Glutamatergic neuron (in vitro differentiated cells): Measurements from ENCODE around the gene WDR27. TPM values are rescaled to one million over a fixed set of nuclear protein-coding genes. Genes with fewer than 3 reads are reported as not detected.

ENCODE experiments used
- DNase-seq: peaks from one replicate; pipeline ENCODE4 v3.0.0; 2022
- H3K27ac Mint-ChIP-seq: one replicate; pipeline ENCODE4 v1.8.0; 2020; ENCODE audit warnings: mild to moderate bottlenecking, mixed read lengths, inconsistent platforms; ENCODE audit not compliant: unreplicated experiment
- H3K27me3 Mint-ChIP-seq: one replicate; pipeline ENCODE4 v1.8.0; 2020; ENCODE audit warnings: mild to moderate bottlenecking, moderate library complexity, mixed read lengths, inconsistent platforms; ENCODE audit not compliant: unreplicated experiment
- H3K36me3 Mint-ChIP-seq: one replicate; pipeline ENCODE4 v1.8.0; 2020; ENCODE audit warnings: mild to moderate bottlenecking, mixed read lengths, inconsistent platforms; ENCODE audit not compliant: unreplicated experiment
- H3K4me1 Mint-ChIP-seq: one replicate; pipeline ENCODE4 v1.8.0; 2020; ENCODE audit warnings: mild to moderate bottlenecking, low read depth, mixed read lengths, inconsistent platforms; ENCODE audit not compliant: unreplicated experiment
- H3K4me3 Mint-ChIP-seq: one replicate; pipeline ENCODE4 v1.8.0; 2020; ENCODE audit warnings: mild to moderate bottlenecking, mixed read lengths, inconsistent platforms; ENCODE audit not compliant: unreplicated experiment
- H3K9me3 Mint-ChIP-seq: one replicate; pipeline ENCODE4 v1.8.0; 2020; ENCODE audit warnings: mild to moderate bottlenecking, moderate library complexity, mixed read lengths, inconsistent platforms; ENCODE audit not compliant: unreplicated experiment
- total RNA-seq: library from RNA; stranded (reverse); fragmentation: NEBNext Ultra II Directional; extraction: Animal tissue kit (Norgen Biotek cat#: 25700); gene quantifications from one replicate; pipeline ENCODE4 v1.2.1, GENCODE V29; 2021; ENCODE audit not compliant: unreplicated experiment
- TF ChIP-seq, protein P1 (sequence below): fragments of 200-600 bp; sonication (generic); IDR thresholded peaks from one replicate; pipeline ENCODE4 v1.5.0; 2021; ENCODE audit not compliant: partially characterized antibody, unreplicated experiment

The WDR27 gene
- total RNA-seq, 1 donor from 2014 or later = 64.8 TPM

- Mint-ChIP-seq H3K36me3 (peaks cover 19% of the 10 kb centered on the region), H3K9me3 (peaks cover 13% of the 10 kb centered on the region), H3K4me3 (no peak overlapping the region), H3K27ac (no peak overlapping the region), H3K4me1 (no peaks in the 10 kb centered on the region), H3K27me3 (peaks cover 3% of the 10 kb centered on the region)
- DNase-seq = no peak
- TF ChIP-seq, protein P1, sequence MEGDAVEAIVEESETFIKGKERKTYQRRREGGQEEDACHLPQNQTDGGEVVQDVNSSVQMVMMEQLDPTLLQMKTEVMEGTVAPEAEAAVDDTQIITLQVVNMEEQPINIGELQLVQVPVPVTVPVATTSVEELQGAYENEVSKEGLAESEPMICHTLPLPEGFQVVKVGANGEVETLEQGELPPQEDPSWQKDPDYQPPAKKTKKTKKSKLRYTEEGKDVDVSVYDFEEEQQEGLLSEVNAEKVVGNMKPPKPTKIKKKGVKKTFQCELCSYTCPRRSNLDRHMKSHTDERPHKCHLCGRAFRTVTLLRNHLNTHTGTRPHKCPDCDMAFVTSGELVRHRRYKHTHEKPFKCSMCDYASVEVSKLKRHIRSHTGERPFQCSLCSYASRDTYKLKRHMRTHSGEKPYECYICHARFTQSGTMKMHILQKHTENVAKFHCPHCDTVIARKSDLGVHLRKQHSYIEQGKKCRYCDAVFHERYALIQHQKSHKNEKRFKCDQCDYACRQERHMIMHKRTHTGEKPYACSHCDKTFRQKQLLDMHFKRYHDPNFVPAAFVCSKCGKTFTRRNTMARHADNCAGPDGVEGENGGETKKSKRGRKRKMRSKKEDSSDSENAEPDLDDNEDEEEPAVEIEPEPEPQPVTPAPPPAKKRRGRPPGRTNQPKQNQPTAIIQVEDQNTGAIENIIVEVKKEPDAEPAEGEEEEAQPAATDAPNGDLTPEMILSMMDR = no peak
These were observed 277.0 kb downstream of the WDR27 start for GRCh38 chr6:169424821-169425240.

- H3K27ac Mint-ChIP-seq = no peak overlapping the region
- H3K4me1 Mint-ChIP-seq = no peaks in the 10 kb centered on the region
- peaks cover 18% of the 10 kb centered on the region for H3K36me3 Mint-ChIP-seq
- no peak overlapping the region for H3K4me3 Mint-ChIP-seq
- peaks cover 13% of the 10 kb centered on the region for H3K9me3 Mint-ChIP-seq
- TF ChIP-seq, protein P1 = no peak
- H3K27me3 Mint-ChIP-seq = peaks cover 3% of the 10 kb centered on the region
- no peak for DNase-seq
These were observed 277.6 kb downstream of the WDR27 start for GRCh38 chr6:169424149-169424804.

GRCh38 chr6:169421586-169422264 lies 280.1 kb downstream of the WDR27 start:
- no peaks in the 10 kb centered on the region for H3K4me1 Mint-ChIP-seq
- peaks cover 18% of the 10 kb centered on the region for H3K36me3 Mint-ChIP-seq
- TF ChIP-seq, protein P1 = no peak
- no peak overlapping the region for H3K27ac Mint-ChIP-seq
- peaks cover 13% of the 10 kb centered on the region for H3K9me3 Mint-ChIP-seq
- no peak for DNase-seq
- no peak overlapping the region for H3K4me3 Mint-ChIP-seq
- peaks cover 3% of the 10 kb centered on the region for H3K27me3 Mint-ChIP-seq

- H3K27ac Mint-ChIP-seq = no peak overlapping the region
- H3K36me3 Mint-ChIP-seq = peaks cover 15% of the 10 kb centered on the region
- DNase-seq = peak; percentile 35
These were observed 280.8 kb downstream of the WDR27 start for GRCh38 chr6:169420912-169421543.

More at GRCh38 chr6:169420912-169421543, 280.8 kb downstream of the WDR27 start:
- peaks cover 10% of the 10 kb centered on the region for H3K9me3 Mint-ChIP-seq
- no peak overlapping the region for H3K4me3 Mint-ChIP-seq
- peaks cover 2% of the 10 kb centered on the region for H3K27me3 Mint-ChIP-seq
- TF ChIP-seq, protein P1 = peak; percentile 55
- H3K4me1 Mint-ChIP-seq = no peaks in the 10 kb centered on the region
